GM21737 (cell line): Measurements from ENCODE around the gene SLC2A8.
A peak's percentile ranks its signal among the peaks of the same experiment; 100 is the strongest.

Experiments used
- ATAC-seq: cut with Tn5 transposase; IDR thresholded peaks from one replicate; pipeline ENCODE4 v1.9.1; 2021; ENCODE audit warnings: mild to moderate bottlenecking, moderate library complexity; ENCODE audit not compliant: unreplicated experiment

The SLC2A8 gene

DNA sequence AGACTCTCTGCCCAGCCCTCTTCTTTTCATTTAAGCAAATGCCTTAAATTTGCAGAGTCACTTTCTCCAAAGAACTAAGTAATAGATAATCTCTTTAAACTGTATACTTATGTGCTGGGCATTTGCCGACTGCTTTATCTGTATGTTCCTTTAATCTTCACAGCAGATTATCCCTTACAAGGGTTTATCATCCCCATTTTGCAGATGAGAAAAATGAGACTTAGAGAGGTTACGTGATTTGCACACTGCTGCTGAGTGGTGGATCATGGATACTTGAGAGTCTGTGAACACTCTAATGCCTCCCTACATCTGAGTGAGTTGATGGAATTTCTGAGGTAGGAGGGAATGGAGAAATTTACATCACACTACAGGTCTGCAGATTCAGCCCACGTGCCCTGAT is 31.4 kb downstream of the SLC2A8 start:
- ATAC-seq: no peak

GRCh38 chr9:127430415-127430814 is 33.4 kb downstream of the SLC2A8 start:
- ATAC-seq: no peak

DNA sequence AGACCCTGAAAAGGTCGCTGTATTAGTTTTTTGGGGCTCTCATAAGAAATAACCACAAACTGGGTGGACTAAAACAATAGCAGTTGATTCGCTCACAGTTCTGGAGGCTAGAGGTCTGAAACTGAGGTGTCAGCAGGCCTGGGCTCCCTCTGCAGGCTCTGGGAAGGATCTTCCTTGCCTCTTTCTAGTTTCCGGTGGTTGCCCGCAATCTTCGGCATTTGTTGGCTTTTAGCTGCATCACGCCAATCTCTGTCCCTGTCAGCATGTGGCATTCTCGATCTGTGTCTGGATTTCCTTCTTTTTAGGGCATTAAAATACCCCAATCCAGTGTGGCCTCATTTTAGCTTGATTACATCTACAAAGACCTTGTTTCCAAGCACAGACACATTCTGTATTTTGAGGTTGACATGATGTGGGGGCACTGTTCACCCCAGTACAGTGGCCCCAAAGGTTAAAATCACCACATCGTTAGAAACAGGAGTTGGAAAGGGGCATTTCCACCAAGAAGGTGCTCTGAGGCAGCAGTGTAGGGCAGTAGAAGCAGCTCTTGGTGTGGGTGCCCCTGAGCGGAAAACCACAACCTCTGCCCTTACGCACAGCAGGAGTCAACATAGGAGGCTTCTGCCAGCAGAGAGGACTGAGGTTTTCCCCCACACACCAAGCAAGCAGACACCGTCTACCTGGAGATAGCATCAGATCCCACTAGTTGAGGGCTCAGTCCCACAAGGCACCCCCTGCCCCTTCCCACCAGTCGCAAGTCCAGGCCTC is 40.7 kb downstream of the SLC2A8 start:
- no peak for ATAC-seq

- no peak for ATAC-seq
Measured at GRCh38 chr9:127438394-127438793, 41.4 kb downstream of the SLC2A8 start.

DNA sequence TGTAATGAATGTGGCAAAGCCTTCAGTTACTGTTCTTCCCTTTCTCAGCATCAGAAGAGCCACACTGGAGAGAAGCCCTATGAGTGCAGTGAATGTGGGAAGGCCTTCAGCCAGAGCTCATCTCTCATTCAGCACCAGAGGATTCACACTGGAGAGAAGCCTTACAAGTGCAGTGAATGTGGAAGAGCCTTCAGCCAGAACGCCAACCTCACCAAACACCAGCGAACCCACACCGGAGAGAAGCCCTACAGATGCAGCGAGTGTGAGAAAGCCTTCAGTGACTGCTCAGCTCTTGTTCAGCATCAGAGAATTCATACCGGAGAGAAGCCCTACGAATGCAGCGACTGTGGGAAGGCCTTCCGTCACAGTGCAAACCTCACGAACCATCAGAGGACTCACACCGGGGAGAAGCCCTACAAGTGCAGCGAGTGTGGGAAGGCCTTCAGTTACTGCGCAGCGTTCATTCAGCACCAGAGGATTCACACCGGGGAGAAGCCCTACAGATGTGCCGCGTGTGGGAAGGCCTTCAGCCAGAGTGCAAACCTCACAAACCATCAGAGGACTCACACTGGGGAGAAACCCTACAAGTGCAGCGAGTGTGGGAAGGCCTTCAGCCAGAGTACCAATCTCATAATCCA is 47.4 kb downstream of the SLC2A8 start:
- no peak for ATAC-seq

DNA sequence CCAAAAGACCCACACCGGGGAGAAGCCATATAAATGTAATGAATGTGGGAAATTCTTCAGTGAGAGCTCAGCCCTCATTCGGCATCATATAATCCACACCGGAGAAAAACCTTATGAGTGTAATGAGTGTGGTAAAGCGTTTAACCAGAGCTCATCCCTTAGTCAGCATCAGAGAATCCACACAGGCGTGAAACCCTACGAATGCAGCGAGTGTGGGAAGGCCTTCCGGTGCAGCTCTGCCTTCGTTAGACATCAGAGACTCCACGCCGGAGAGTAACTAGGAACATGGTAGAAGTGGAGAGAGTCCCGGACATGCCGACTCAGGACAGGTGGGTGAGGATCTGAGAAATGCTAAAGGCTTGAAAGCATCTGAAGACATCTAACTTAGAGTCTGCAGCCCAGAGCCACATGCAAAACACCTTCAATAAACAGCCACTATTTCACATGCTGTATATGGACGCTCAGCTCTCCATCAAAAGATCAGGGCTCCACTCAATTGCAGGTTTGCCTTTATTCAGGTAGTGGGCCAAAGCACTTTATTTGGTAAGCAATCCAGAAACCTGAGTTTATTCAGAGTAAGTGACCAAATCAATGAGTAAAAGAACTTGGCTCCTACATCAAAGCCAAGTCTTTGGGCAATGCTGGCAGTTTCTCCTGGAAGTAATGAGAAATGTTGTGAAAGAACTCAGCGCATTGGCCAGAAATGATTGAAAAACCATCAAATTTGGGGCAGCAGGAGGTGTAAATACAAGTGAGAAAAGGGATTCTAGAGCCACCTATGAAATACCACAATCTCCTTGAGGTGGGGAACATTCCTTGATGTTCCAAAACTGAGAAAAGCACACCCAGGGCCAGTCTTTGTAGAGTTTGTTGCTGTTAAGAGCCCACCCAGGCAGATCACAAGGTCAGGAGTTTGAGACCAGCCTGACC is 48.2 kb downstream of the SLC2A8 start:
- no peak for ATAC-seq

GRCh38 chr9:127445851-127446712 is 49.1 kb downstream of the SLC2A8 start:
- ATAC-seq: no peak

- no peak for ATAC-seq
Measured at GRCh38 chr9:127446713-127447415, 49.9 kb downstream of the SLC2A8 start.

DNA sequence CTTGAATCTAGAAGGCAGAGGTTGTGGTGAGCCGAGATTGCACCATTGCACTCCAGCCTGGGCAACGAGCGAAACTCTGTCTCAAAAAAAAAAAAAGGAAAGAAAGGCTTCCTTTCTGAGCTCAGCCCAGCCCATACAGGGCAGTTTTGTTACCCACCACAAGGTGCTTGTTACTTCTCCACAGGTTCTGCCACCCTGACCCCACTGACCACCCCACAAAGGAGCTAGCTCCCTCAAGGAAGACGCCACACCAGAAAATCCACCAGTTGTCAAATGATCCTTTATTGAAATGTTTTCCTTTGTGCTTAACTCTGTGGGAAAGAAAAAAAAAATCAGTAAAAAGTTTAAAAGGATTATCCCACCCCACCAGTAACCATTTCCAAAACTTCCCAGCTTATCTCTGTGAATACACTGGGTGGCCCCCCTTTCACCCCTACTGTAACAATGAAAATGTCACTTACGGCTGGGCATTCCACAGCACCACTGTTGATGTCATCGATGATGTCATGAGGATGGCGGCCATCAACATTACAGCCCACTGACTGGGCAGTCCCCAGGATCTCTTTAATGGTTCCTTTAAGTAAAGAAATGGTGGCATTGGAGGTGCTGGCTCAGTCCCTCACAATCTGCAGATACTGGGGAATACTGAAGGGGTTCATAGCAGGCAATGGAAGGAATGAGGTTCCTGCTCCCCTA is 50.6 kb downstream of the SLC2A8 start:
- ATAC-seq: no peak

- ATAC-seq: no peak
Measured at GRCh38 chr9:127448112-127448805, 51.3 kb downstream of the SLC2A8 start.

GRCh38 chr9:127449332-127449966 is 52.5 kb downstream of the SLC2A8 start:
- ATAC-seq: no peak

DNA sequence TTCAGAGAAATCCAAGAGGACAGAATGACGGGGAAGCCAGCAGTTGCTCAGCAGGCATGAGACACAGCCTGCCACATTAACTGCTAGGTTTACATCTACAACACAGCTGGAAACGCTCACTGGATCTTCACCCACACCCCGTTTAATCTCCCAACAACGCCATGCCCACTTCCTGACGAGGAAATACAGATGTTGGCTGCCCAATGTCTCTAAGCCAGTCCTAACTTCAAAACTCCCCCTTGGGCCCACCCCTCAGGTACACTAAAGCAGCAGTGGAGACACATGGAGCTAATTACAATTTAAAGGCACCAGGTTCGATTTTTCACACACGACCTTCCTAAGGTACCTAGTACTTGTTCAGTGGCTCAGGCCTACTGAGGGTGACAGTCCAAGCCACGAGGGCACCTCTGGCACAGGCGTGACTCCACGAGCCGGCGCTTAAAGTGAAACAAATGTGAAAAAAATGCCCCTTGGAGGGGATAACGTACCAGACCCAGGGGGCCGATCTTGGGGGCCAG is 53.3 kb downstream of the SLC2A8 start:
- no peak for ATAC-seq

DNA sequence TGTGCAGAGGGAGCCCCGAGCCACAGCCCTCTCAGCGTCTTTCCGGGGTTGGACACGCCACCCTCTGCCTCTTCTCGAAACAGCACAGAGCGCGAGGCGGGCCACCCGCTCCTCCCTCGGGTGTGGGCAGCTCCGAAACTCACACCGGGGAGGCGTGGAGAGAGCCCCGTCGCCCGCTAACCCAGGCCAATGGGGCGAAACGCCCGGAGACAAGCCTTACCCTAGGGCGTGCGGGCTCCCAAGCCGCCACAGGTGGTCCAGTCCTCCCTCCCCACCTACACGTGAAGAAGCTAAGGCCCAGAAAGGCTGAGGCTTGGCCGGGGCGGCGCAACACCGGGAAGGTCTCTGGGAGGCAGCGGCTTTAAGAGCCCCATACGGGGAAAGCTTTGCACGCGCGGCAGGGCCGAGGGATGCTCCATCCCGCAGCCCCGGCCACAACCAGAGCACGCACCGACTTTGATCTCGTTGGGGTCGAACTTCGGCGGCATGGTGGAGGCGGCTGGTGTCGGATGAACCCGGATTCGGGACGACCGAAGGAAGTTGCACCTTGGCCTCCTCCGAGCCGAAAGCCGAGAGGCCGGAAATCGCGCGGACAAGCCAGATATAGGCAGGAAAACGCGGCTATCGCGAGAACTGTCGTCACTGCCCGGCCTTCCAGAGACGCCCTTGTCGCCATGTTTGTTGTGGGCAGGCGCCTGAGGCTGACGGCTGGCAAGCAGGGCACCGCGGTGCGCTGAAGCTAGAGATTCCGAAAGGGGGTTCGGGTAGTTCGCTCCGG is 54.0 kb downstream of the SLC2A8 start, which contains the start of the genes LRSAM1 and RPL12:
LRSAM1 (plus strand) TSS at position 681 of the 778 bp plus-strand sequence. CDS start 3,018 bp downstream, outside the sequence.
RPL12 (minus strand) TSS at position 577 of the 778 bp plus-strand sequence; CDS start at position 488, 89 bp downstream.
- ATAC-seq: peak; percentile 56

GRCh38 chr9:127451608-127451857 is 54.6 kb downstream of the SLC2A8 start:
- no peak for ATAC-seq

- peak; percentile 5 for ATAC-seq
Measured at GRCh38 chr9:127451858-127452656, 55.1 kb downstream of the SLC2A8 start.

GRCh38 chr9:127452691-127453090 is 55.7 kb downstream of the SLC2A8 start:
- ATAC-seq: no peak
